ENCODE results near the gene TRIM15. TPM values are rescaled to one million over a fixed set of nuclear protein-coding genes. Genes with fewer than 3 reads are reported as not detected.

Gene TRIM15
- total RNA-seq, 1 donor from 2014 or later, result not detected

DNA sequence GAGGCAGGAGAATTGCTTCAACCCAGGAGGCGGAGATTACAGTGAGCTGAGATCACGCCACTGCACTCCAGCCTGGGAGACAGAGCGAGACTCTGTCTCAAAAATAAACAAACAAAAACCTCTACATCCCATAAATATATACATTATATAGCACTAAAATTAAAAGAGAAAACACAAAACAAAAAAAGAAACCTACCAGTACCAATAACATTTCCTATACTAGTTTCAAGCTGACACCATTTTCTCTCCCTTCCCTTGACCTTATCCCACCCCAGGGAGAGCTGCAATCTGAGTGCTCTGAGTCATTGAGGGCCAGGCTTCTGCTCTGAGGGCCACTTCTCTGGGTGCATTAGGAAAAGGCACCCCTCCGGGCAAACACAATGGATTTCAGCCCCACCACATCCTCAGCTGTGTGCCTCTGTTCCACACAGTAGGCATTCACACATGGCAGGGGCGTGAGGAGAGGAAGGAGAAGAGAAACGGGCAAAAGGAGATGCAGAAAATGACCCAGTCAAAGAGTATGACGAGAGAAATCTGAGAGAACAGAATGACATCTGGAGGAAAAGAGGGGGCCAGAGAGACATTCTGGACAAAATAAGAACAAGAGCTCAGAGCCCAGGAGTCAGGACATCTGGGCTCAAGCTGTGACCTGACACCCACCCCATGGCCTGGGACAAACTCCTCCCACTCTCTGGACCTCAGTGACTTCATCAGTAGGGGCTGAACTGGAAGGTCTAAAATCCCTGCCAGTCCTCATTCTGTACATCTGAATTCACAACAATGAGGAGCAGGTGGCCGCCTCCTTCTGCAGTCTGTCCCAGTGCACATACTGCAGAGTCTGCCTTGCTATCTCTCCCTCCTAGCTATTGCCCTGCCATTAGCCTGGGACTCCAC, 31.7 kb downstream of the TRIM15 start:
- H3K4me3 Mint-ChIP-seq, result no peak overlapping the region
- H3K27ac Mint-ChIP-seq (ENCODE audit: unreplicated experiment), result peak overlapping the region; percentile 27
- H3K4me1 Mint-ChIP-seq, result peaks cover 3% of the 10 kb centered on the region
- no peak for DNase-seq (ENCODE audit: low read depth, low spot score)
- H3K27me3 Mint-ChIP-seq (ENCODE audit: low read depth), result no peaks in the 10 kb centered on the region
- TF ChIP-seq, protein P1, sequence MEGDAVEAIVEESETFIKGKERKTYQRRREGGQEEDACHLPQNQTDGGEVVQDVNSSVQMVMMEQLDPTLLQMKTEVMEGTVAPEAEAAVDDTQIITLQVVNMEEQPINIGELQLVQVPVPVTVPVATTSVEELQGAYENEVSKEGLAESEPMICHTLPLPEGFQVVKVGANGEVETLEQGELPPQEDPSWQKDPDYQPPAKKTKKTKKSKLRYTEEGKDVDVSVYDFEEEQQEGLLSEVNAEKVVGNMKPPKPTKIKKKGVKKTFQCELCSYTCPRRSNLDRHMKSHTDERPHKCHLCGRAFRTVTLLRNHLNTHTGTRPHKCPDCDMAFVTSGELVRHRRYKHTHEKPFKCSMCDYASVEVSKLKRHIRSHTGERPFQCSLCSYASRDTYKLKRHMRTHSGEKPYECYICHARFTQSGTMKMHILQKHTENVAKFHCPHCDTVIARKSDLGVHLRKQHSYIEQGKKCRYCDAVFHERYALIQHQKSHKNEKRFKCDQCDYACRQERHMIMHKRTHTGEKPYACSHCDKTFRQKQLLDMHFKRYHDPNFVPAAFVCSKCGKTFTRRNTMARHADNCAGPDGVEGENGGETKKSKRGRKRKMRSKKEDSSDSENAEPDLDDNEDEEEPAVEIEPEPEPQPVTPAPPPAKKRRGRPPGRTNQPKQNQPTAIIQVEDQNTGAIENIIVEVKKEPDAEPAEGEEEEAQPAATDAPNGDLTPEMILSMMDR (conservative IDR thresholded peaks at IDR 0.05), result no peak
- peaks cover 4% of the 10 kb centered on the region for H3K36me3 Mint-ChIP-seq (ENCODE audit: low read depth)
- no peaks in the 10 kb centered on the region for H3K9me3 Mint-ChIP-seq

DNA sequence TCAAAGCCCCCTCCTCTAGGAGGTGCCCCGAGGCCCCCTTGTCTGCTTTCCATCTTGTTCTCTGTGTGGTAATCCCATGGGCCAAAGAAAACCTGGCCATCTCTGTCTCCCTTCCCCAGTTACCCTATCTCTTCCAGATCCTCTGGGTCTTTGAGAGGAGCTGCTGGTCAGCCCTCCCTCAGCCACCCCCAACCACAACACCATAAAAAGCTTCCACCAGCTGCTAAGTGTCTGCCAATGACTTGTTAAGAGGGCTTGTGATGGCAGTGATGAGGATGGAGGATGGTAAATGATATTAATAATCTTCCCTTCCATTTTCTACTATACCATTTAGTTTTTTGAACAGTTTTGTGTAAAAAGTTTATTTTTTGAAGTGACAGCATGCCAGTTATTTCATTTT, 32.6 kb downstream of the TRIM15 start:
- Mint-ChIP-seq H3K4me1 (peaks cover 3% of the 10 kb centered on the region), H3K4me3 (no peak overlapping the region), H3K27ac (ENCODE audit: unreplicated experiment) (peak overlapping the region; percentile 45), H3K36me3 (ENCODE audit: low read depth) (peaks cover 7% of the 10 kb centered on the region), H3K9me3 (no peaks in the 10 kb centered on the region), H3K27me3 (ENCODE audit: low read depth) (no peaks in the 10 kb centered on the region)
- TF ChIP-seq, protein P1 (conservative IDR thresholded peaks at IDR 0.05), result no peak
- no peak for DNase-seq (ENCODE audit: low read depth, low spot score)

GRCh38 chr6:30196376-30196775, 33.0 kb downstream of the TRIM15 start:
- Mint-ChIP-seq H3K27ac (ENCODE audit: unreplicated experiment) (no peak overlapping the region), H3K36me3 (ENCODE audit: low read depth) (peaks cover 7% of the 10 kb centered on the region), H3K4me1 (peaks cover 3% of the 10 kb centered on the region), H3K9me3 (no peaks in the 10 kb centered on the region), H3K4me3 (no peak overlapping the region), H3K27me3 (ENCODE audit: low read depth) (no peaks in the 10 kb centered on the region)
- TF ChIP-seq, protein P1 (conservative IDR thresholded peaks at IDR 0.05), result no peak
- no peak for DNase-seq (ENCODE audit: low read depth, low spot score)

GRCh38 chr6:30198166-30199084, 35.1 kb downstream of the TRIM15 start:
- peaks cover 3% of the 10 kb centered on the region for H3K4me1 Mint-ChIP-seq
- TF ChIP-seq, protein P1 (conservative IDR thresholded peaks at IDR 0.05), result no peak
- H3K36me3 Mint-ChIP-seq (ENCODE audit: low read depth), result peaks cover 7% of the 10 kb centered on the region

DNA sequence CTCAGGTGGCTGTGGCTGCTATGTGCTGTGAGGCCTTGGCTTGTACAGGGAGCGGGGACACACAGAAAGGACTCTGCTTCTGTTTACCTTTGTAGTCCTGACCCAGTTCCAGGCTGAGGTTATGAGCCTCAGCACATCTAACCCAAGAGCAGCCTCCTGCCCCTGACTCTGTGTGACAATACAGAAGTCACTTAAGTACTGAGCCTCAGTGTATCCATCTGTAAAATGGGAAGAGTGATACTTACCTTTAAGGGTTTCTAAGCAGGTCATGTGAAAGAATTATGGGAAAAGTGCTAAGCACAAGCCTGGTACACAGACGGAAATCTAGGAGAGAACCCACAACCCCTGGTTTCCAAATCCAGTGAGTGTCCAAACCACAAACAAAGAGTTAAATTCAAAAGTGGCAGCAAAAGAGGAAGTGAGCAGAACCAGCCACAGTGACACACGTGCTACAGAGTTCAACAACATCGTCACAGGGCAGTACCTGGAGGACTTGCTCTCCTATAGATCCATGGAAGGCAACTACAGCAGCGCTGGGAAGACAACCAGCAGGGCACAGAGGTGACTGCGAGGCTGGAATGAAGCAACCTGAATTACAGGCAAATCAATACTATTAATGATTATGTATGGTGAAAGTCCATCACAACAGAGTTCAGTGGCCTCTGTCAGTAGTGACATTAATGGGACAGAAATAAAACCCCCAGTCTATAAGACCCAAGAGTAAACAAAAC, 37.4 kb downstream of the TRIM15 start:
- Mint-ChIP-seq H3K27me3 (ENCODE audit: low read depth) (no peaks in the 10 kb centered on the region), H3K27ac (ENCODE audit: unreplicated experiment) (no peak overlapping the region), H3K4me1 (peaks cover 8% of the 10 kb centered on the region)

More at GRCh38 chr6:30198166-30199084, 35.1 kb downstream of the TRIM15 start:
- Mint-ChIP-seq H3K27me3 (ENCODE audit: low read depth) (no peaks in the 10 kb centered on the region), H3K4me3 (no peak overlapping the region), H3K27ac (ENCODE audit: unreplicated experiment) (no peak overlapping the region), H3K9me3 (no peaks in the 10 kb centered on the region)
- no peak for DNase-seq (ENCODE audit: low read depth, low spot score)

More for the DNA sequence above, 37.4 kb downstream of the TRIM15 start:
- H3K36me3 Mint-ChIP-seq (ENCODE audit: low read depth), result peaks cover 7% of the 10 kb centered on the region
- H3K4me3 Mint-ChIP-seq, result no peak overlapping the region
- TF ChIP-seq, protein P1 (conservative IDR thresholded peaks at IDR 0.05), result no peak
- DNase-seq (ENCODE audit: low read depth, low spot score), result no peak
- H3K9me3 Mint-ChIP-seq, result no peaks in the 10 kb centered on the region
